NCI-H2227 (cell line): Measurements from ENCODE around the gene GPR160.

Experiments used
- DNase-seq: peaks from one replicate; lab custom pipeline; 2025; ENCODE audit not compliant: unreplicated experiment; lab: John Stamatoyannopoulos, UW

The GPR160 gene

DNA sequence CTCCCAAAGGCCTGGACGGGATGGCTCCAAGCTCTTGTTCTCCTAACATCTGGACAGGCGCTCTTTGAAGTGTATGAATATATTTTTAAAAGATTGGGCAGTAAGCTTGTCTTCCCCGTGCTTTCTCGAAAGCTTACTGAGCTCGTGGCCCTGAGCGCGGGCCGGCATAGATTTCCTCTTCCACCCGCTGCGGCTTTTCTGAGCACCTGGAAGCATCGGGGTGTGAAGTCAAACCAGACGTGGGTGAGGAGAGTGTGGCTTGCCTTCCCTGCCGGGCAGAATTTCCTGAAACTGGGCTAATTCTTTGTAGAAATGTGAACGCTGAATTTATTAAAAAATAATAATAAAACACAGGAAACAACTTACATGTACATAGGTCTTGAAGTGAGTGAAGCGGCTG, 25.9 kb downstream of the GPR160 start:
- no peak for DNase-seq

DNA sequence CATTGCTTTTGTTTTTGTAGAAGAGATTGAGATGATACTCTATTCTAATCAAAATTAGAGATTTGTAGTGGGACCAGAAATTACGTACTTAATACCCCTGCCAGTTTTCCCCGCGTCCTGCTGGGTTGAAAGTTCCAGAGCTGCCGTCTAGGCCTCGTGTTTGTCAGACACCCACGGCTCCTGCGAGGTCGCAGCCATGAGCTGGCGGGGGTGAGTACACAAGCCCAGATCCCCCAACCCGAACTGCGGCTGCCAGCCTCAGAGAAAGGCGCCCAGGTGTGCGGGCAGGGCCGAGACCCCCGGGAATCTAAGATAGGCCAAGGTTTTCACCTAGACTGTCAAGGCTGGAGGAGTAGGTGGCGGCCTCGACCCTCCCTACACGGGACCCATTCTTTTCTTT, 26.3 kb downstream of the GPR160 start:
- DNase-seq = no peak

DNA sequence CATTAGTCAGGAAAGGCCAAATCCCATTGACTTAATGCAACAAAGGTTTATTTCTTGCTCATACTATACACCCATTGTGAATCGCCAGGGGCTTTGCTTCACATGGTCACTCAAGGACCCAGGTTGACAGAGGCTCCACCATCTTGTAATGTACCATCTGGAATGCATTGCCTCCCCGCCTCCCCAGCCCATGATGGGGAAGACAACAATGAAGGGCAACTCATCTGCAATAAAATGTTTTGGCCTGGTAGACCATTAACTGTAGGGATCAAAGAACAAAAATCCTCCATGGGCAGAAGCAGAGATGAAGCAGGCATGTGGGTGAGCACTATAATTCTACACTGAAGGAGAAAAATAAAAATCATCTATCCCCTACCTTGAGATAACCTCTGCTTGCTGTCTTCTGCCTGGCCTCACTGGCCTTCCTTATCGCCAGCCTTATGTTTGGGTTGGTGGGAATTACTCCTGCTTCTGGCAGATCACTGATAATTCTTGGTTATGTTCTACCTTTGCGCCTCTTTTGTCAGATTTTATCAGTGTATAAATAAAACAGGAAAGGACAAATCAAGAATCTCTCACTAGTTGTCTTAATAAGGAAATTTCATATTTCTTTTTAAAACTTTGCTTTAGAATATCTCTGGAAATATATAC, 37.8 kb downstream of the GPR160 start:
- DNase-seq = no peak

DNA sequence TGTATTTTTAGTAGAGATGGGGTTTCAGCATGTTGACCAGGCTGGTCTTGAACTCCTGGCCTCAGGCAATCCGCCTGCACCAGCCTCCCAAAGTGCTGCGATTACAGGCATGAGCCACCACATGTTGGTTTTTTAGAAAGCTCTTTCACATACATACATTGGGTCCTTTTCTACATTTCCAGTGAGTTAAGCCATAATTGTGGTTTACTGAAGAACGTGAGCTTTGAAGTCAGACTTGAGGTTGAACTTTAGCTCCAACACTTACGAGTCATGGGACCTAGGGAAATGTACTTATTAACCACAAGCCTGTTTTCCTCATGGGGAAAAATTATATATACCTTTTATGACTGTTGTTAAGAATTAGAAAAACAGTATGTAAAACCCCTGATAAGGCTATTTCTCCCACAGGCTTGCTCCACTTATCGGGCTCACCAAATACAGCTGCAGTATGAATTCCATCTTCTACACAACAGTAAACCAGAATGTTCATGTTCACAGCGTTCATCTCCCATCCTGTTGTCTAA, 39.0 kb downstream of the GPR160 start:
- no peak for DNase-seq

DNA sequence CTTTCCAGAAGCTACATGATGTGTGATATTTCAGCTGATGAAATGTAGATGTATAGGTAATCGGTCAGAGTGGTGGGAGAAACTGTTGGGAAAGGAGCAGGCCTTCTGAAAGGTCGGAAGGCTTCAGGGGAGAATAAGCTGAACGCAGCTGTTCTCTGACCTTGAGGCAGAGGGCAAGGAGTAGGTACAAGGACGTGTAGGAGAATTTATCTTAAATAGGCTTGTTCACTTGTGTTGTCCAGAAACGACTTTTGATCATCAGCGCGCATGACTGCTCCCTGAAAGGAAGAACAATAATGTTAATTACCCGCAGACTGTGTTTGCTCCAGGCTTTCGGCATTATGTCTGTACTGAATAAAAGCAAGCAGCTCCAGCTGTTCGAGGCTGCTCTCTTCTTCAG, 39.6 kb downstream of the GPR160 start:
- DNase-seq = no peak

DNA sequence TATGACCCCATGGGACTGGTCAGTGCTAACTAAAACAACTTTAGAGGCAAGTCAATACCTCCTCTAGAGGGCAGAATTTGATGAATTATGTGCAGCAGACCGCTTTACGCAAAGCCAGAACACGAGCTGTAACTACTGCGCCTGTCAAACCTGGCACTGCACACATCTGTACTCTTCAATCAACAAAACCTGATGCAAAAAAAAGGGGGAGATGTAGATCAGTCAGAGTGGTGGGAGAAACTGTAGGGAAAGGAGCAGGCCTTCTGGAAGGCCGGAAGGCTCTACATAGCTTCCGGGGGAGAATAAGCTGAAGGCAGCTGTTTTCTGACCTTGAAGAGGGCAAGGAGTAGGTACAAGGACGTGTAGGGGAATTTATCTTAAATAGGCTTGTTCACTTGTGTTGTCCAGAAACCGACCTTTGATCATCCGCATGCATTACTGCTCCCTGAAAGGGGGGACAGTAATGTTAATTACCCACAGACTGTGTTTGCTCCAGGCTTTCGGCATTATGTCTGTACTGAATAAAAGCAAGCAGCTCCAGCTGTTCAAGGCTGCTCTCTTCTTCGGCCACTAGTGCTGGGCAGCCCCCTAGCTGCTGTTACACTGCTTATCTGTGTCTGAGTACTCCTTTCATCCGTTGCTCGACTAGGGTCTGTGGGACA, 41.0 kb downstream of the GPR160 start:
- DNase-seq = no peak

DNA sequence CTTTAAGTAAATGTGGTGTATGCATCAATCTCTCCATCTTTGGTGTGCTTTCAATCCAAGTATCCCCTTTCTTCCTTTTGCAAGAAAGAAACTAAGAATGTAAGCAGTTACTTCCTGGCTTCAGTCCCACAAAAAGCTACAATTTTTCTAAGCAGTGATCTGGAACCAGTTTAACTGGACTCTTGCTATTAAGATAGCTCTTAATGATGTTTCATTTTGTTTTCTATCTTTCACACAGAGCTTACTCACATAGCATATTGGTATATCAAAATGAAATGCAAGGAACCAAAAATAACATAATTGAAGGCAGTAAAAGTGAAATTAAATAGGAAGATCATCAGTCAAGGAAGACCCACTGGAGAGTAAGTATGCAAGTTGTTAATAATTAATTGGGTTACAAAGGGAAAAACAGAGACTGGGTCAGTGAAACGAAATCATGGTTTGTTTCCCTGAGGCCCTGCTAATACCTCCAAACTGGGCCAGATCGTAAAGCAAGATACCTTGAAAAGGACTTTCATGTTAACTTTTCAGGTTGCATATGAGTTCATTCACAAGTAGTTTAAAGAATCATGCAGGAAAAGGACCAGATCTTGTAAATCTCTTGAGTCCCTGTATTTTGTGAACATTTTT, 41.9 kb downstream of the GPR160 start:
- DNase-seq = no peak

DNA sequence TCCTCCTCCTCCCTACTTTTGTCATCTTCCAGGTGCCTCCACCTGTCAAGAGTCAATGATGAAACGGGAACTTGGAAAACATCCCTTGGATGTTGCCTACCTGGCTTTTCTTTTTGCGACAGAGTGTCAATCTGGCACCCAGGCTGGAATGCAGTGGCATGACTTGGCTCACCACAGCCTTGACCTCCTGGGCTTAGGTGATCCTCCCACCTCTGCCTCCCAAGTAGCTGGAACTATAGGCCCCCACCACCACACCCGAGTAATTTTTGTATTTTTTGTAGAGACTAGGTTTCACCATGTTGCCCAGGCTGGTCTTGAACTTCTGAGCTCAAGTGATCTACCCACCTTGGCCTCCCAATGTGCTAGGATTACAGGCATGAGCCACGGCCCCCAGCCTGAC, 42.8 kb downstream of the GPR160 start:
- no peak for DNase-seq

DNA sequence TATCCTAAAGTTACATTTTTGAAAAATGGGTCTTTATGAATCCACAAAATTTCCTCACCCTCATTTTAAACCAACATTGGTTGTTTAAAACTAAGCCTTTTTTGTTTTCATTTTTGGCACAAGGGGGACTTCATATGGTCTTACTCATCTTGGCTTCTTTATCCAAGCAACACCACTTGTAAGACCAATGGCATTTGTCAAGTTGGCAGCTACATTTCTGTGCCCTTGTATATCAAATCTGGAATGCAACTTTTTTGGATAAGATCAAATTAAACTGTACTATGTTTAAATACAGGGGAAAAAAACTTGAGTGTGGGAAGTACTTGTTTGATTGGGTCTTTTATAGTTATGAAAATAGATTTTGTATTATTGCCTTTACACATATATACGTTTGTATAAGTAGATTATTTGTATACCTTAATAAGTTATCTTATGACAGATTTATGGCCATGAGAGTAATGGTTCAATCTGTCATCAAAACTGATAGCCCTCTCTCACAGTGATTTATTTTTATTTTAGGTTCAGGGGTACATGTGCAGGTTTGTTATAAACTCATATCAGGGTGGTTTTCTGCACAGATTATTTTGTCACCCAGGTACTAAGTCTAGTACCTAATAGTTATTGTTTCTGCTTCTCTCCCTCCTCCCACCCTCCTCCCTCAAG, 43.4 kb downstream of the GPR160 start:
- no peak for DNase-seq

DNA sequence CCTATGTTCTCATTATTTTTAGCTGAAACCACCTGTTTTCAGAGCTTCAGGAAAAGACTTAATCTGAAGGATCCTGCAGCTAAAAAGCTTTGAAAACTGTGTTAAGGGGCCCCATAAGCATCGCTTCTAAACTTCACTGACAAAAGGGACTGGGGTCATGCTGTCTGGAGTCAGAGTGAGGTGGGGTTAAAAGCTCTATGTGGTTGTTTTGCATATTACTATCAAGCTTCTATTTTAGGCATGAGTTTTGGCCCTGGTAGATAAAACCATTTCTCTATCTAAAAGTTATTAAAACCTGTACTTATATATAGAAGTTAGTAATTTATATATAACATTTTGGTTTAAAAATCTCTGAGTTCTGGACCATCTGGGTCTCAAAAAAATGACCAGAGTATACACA, 45.5 kb downstream of the GPR160 start:
- no peak for DNase-seq

DNA sequence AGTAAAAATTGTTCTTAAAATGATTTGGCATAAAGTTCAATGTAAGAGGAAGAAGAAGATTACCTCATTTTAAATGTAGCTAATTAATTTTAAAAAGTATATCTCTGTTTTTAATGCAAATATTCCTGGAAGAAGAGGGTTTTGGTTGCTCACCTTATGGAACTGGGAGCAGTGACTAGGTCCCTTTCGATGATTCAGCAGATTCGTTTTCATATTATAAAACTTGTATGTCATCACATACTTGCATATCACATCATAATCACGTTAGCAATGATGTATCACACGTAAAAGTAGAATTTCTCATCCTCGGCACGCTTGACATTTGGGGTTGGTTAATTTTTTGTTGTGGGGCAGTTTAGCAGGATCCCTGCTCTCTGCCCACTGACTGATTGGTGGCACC, 47.6 kb downstream of the GPR160 start:
- no peak for DNase-seq

DNA sequence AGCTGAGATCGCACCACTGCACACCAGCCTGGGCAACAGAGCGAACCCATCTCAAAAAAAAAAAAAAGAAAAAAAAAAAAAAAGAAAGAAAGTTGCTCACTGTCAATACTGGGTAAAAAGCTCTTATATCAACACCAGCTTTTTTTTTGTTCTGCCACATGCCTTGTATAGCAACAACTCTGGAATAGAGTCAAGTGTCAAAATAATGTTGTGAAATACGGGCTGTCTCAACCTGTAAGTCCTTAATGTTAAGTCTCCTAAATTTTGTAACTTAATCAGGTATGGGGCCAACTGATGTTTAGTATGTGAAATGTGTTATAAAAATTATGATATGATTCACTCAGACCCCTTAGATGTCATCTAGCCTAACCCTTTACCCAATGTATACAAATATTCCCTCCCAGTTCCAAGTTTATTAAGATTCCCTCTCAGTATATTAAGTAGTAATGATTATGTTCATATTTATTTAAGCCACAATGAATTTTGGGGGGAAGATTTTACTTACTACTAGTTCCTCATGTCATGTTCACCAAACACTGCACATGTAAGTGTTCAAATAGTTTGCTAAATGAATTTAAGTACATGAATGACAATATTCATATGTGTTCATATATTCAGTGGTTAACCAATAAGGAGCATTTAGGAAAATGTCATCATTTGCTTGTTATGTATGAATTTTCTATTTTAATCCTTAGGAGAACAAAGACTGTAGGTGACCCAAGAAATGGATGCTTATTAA, 52.2 kb downstream of the GPR160 start:
- no peak for DNase-seq

DNA sequence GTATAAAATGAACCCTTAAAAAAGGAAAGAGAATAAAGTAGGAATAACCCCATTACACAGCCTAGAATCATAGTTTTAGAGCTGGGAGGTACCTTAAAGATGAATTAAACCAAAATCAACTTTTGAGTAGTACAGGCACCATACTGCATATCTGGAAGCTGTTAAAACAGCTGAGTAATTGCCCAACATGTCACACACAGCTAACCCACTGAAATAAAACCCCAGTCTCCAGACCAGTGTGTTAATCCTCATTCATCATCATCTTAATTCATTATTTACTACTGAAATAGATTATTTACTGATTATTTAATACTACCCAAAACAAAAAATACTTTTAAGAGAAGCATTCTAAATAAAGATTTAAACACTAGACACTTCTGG, 52.8 kb downstream of the GPR160 start:
- DNase-seq = no peak

DNA sequence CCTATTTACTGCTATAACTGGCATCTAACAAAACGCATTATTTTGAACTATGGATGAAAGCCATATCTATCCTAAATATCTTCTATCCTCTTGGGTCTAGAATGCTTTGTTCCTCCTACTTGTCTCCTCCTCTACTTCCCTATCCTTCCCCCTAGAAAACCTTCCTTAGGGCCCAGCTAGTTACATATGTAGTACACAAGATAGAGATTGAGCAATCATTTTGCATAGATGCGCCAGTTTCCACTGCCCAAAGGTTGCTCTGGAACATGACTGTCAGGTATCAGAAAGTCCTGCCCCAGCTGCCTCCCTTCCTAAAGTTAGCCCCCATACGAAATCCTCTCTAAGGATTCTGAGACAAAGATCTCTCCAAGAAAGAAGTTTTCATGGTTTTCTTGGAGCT, 55.1 kb downstream of the GPR160 start:
- no peak for DNase-seq

DNA sequence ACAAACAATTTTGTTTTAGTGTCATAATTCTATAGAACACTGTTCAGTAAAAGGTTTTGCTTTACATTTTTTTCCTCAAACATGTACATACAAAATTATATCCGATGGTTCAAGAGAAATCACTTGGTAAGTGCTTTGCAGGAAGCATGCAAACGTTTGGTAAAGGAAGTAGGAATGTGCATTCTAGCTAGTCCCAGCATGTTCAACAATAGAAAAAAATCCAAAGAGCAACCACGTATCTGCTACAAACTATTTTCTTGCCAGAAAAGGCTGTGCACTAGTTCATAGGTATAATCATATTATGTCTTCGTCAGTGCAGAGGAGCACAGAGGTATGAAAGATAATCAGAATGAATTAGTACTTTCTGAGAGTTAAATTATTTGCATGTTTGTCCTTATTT, 58.0 kb downstream of the GPR160 start:
- DNase-seq = no peak

DNA sequence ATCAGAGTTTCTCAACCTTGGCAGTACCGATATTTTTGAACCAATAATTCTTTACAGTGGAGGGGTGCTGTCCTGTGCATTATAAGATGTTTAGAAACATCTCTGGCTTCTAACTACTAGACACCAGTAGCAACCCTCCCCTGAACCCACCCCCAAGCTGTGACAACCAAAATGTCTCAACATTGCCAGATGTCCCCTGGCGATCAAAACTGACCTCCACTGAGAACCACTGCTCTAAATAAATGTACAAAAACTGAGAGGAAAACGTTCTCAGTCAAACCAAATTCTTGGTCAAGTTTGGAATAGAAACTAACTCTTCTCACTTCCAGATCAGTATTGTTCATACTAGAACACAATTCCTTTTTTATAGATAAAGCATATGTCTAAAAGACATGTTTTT, 58.5 kb downstream of the GPR160 start:
- DNase-seq = no peak

DNA sequence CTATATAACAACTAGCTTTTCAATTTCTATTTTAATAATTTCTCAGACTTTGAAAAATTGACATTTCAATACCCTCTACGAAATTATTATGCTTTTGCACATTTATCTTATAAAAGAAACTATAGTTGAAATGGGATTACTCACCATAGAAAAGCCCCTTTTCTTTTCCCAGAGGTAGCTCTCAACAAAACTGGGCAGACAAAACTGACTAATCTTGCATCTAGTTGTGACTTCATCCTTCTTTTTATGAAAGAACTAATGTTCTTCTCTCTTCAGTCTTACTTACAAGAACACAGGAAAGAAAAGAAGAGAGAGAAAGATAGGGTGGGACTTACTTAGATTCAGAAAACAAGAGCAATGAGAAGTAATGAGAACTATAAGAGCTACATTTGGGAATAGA, 61.0 kb downstream of the GPR160 start:
- no peak for DNase-seq

DNA sequence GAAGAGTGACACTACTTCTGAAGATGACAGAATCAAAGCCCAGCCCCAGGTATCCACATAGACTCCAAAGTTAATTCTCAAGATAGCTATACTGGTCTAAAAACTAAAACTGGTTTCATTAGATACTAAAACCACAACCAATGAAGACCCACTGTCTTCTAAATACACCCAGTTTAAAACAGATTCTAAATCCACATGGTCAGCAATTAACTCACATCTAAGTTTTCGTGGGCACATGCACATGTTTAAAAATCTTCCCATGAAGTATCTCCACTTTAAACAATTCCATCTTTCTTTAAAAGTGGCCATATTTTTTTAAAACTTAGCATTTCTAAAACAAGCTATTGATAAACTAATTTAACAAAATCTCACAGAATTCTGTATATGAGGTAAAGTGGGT, 63.1 kb downstream of the GPR160 start:
- no peak for DNase-seq

DNA sequence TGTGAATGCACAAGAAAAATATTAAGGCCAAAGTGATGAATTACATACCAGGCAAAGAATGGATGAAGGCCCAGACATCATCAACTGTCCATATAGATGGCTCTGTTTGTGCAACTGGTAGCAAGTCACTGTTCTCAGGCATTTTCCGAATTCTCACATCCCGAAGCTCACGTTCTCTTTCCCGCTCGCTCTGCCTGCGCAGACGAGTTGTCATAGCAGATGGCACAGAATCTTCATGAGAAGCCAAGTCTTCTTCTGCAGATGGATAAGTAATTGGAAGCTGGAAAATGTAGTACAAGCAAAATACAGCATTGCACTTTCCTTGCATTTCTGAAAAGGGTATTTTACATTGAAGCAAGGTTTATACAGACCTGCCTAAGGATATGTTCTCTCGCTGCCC, 64.6 kb downstream of the GPR160 start:
- no peak for DNase-seq

DNA sequence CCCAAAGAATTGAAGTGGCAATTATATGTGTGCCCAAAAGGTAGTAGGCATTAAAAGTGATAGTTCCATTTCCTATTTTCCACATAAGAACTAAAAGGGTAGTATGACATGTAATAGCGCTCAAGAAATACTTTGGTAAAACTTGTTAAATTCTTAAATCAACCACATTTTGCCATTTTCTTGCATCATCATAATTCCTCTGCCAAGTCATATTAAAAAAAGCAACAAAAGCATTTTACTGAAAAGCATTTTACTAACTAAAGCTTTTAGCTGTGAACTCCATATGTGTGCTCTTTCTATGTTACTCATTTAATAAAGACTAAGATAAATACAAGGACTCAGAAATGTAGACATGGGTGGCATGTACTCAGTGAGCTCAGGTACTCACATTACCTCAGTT, 70.1 kb downstream of the GPR160 start:
- no peak for DNase-seq

DNA sequence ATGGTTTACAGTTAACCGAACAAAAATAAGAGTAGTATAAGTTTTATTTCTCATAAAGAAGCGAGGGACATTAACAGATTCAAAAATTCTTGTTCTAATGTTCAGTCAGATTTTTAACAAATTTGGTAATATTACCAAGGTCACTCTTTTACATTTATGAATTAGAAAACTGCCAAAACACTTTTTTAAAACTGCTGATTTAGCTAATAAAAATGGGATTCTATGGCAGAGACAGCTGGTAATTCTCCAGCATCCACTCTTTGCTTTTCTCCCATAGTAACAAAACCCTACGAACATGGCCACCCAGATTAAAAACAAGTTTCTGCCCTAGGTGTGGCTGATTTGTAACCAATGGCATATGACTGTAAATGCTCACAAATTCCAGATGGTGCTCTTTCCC, 71.2 kb downstream of the GPR160 start:
- no peak for DNase-seq
